SK-N-SH treated with all-trans-retinoic acid at 6 μM for 48 hours (cell line): ENCODE data around the gene PGP.

Experiments
- ATAC-seq: fragments of 200-7000 bp; cut with Tn5 transposase; 3 replicates; pipeline ENCODE4 v1.9.1; 2020; ENCODE audit warnings: mild to moderate bottlenecking, moderate library complexity
- ARNTL ChIP-seq: fragments of 450-650 bp; formaldehyde crosslinking; IDR thresholded peaks from 2 replicates; pipeline ENCODE4 v1.5.0; 2020; ENCODE audit warnings: low read depth, mild to moderate bottlenecking, moderate library complexity, borderline replicate concordance
- BACH2 ChIP-seq: fragments of 250-450 bp; sonication (Bioruptor Pico); IDR thresholded peaks from 2 replicates; pipeline ENCODE4 v1.9.0; 2021; ENCODE audit warnings: mild to moderate bottlenecking, borderline replicate concordance
- CREB5 ChIP-seq: fragments of 250-450 bp; sonication (Bioruptor Pico); IDR thresholded peaks from 2 replicates; pipeline ENCODE4 v1.5.1; 2020; ENCODE audit warnings: low read depth, mild to moderate bottlenecking, moderate library complexity
- CSDC2 ChIP-seq: fragments of 250-450 bp; sonication (Bioruptor Pico); IDR thresholded peaks from 2 replicates; pipeline ENCODE4 v1.5.0; 2020; ENCODE audit warnings: mild to moderate bottlenecking, moderate library complexity
- CSRNP3 ChIP-seq: fragments of 250-450 bp; sonication (Bioruptor Pico); IDR thresholded peaks from 2 replicates; pipeline ENCODE4 v1.5.1; 2021; ENCODE audit warnings: mild to moderate bottlenecking, moderate library complexity
- ESRRG ChIP-seq: fragments of 250-450 bp; sonication (Bioruptor Pico); IDR thresholded peaks from 2 replicates; pipeline ENCODE4 v1.6.1; 2021; ENCODE audit warnings: mild to moderate bottlenecking
- GLIS3 ChIP-seq: fragments of 250-450 bp; sonication (Bioruptor Pico); IDR thresholded peaks from 2 replicates; pipeline ENCODE4 v1.5.0; 2020; ENCODE audit warnings: mild to moderate bottlenecking, moderate library complexity
- ISL1 ChIP-seq: fragments of 250-450 bp; sonication (Bioruptor Pico); IDR thresholded peaks from 2 replicates; pipeline ENCODE4 v2.1.2; 2022; ENCODE audit warnings: mild to moderate bottlenecking, moderate library complexity
- OSR1 ChIP-seq: fragments of 250-450 bp; sonication (Bioruptor Pico); IDR thresholded peaks from 2 replicates; pipeline ENCODE4 v1.8.0; 2022; ENCODE audit warnings: moderate library complexity, mild to moderate bottlenecking, inconsistent platforms
- POU6F1 ChIP-seq: fragments of 250-450 bp; sonication (Bioruptor Pico); IDR thresholded peaks from 2 replicates; pipeline ENCODE4 v1.8.0; 2021; ENCODE audit warnings: low read depth, mild to moderate bottlenecking, moderate library complexity, borderline replicate concordance
- PPARA ChIP-seq: fragments of 250-450 bp; sonication (Bioruptor Pico); IDR thresholded peaks from 2 replicates; pipeline ENCODE4 v1.5.0; 2020; ENCODE audit warnings: mild to moderate bottlenecking, borderline replicate concordance
- RARB ChIP-seq: fragments of 250-450 bp; sonication (Bioruptor Pico); IDR thresholded peaks from 2 replicates; pipeline ENCODE4 v1.8.0; 2021; ENCODE audit warnings: mild to moderate bottlenecking, moderate library complexity
- SNAI2 ChIP-seq: fragments of 250-450 bp; sonication (Bioruptor Pico); IDR thresholded peaks from 2 replicates; pipeline ENCODE4 v1.5.0; 2020; ENCODE audit warnings: mild to moderate bottlenecking, moderate library complexity
- TCF4 ChIP-seq: fragments of 250-450 bp; sonication (Bioruptor Pico); IDR thresholded peaks from 2 replicates; pipeline ENCODE4 v1.8.0; 2021; ENCODE audit warnings: mild to moderate bottlenecking, moderate library complexity, borderline replicate concordance
- TOX ChIP-seq: fragments of 250-450 bp; sonication (Bioruptor Pico); IDR thresholded peaks from 2 replicates; pipeline ENCODE4 v1.8.0; 2021; ENCODE audit warnings: mild to moderate bottlenecking, moderate library complexity, borderline replicate concordance
- TSHZ2 ChIP-seq: fragments of 250-450 bp; sonication (Bioruptor Pico); IDR thresholded peaks from 2 replicates; pipeline ENCODE4 v1.5.0; 2020; ENCODE audit warnings: mild to moderate bottlenecking, moderate library complexity
- ZC3H10 ChIP-seq: fragments of 250-450 bp; sonication (Bioruptor Pico); IDR thresholded peaks from 2 replicates; pipeline ENCODE4 v1.5.1; 2021; ENCODE audit warnings: mild to moderate bottlenecking, moderate library complexity
- ZFP3 ChIP-seq: fragments of 250-450 bp; sonication (Bioruptor Pico); IDR thresholded peaks from 2 replicates; pipeline ENCODE4 v1.5.0; 2020; ENCODE audit warnings: mild to moderate bottlenecking, moderate library complexity
- ZFP30 ChIP-seq: fragments of 450-650 bp; formaldehyde crosslinking; IDR thresholded peaks from 2 replicates; pipeline ENCODE4 v1.5.0; 2022; ENCODE audit warnings: mild to moderate bottlenecking, moderate library complexity
- ZNF565 ChIP-seq: fragments of 450-650 bp; formaldehyde crosslinking; conservative IDR thresholded peaks from 2 replicates; pipeline ENCODE4 v1.5.0; 2020; ENCODE audit warnings: low read depth, mild to moderate bottlenecking, moderate library complexity
- ZNF70 ChIP-seq: fragments of 450-650 bp; formaldehyde crosslinking; IDR thresholded peaks from 2 replicates; pipeline ENCODE4 v1.5.0; 2020; ENCODE audit warnings: mild to moderate bottlenecking, moderate library complexity
- ZNF8 ChIP-seq: fragments of 450-650 bp; formaldehyde crosslinking; IDR thresholded peaks from 2 replicates; pipeline ENCODE4 v1.5.0; 2020; ENCODE audit warnings: mild to moderate bottlenecking, moderate library complexity

The PGP gene

GRCh38 chr16:2179576-2179975, 35.1 kb downstream of the PGP start (continued):
- no peak for TF ChIP-seq CSRNP3 (CRISPR knock-in tag)
- no peak for TF ChIP-seq OSR1
- TF ChIP-seq TOX = no peak

- TF ChIP-seq RARB (CRISPR knock-in tag) (no peak), PPARA (CRISPR knock-in tag) (no peak), SNAI2 (CRISPR knock-in tag) (no peak), ZFP3 (CRISPR knock-in tag) (no peak), CSRNP3 (CRISPR knock-in tag) (no peak), TSHZ2 (CRISPR knock-in tag) (no peak), ZFP30 (CRISPR knock-in tag) (no peak), ARNTL (CRISPR knock-in tag) (no peak), ISL1 (CRISPR knock-in tag) (no peak), ZNF70 (CRISPR knock-in tag) (no peak), CSDC2 (CRISPR knock-in tag) (no peak), ZNF565 (CRISPR knock-in tag) (no peak), CREB5 (CRISPR knock-in tag) (no peak), TCF4 (CRISPR knock-in tag) (no peak), GLIS3 (no peak), POU6F1 (CRISPR knock-in tag) (no peak), BACH2 (CRISPR knock-in tag) (no peak), ZNF8 (CRISPR knock-in tag) (no peak)
- no peak for ATAC-seq
Observed at GRCh38 chr16:2179107-2179501, 35.5 kb downstream of the PGP start.

- ATAC-seq = no peak
- TF ChIP-seq ZC3H10 = no peak
- no peak for TF ChIP-seq POU6F1 (CRISPR knock-in tag)
- TF ChIP-seq ESRRG = no peak
Observed at GRCh38 chr16:2178321-2179106, 36.1 kb downstream of the PGP start.
